Muscle layer of colon (tissue), 2 donors: ENCODE results near the gene ST7.

Source experiments
- H3K27ac ChIP-seq: one replicate; pipeline ENCODE4 v1.7.0; 2013; ENCODE audit warnings: low read depth, mild to moderate bottlenecking, low read length, moderate library complexity
- H3K27me3 ChIP-seq, 2 donors: one replicate each; pipeline ENCODE4 v1.7.0; 2013; ENCODE audit warnings: low read length in 2 of 2, mild to moderate bottlenecking in 2 of 2; ENCODE audit not compliant: insufficient read depth in 2 of 2, control insufficient read depth in 1 of 2
- H3K36me3 ChIP-seq: one replicate; pipeline ENCODE4 v1.7.0; 2013; ENCODE audit warnings: mild to moderate bottlenecking, low read length; ENCODE audit not compliant: insufficient read depth
- H3K4me1 ChIP-seq: one replicate; pipeline ENCODE4 v1.7.0; 2013; ENCODE audit warnings: mild to moderate bottlenecking, low read length; ENCODE audit not compliant: insufficient read depth
- H3K4me3 ChIP-seq, 2 donors: one replicate each; pipeline ENCODE4 v1.7.0; 2013; ENCODE audit warnings: low read length in 2 of 2, low read depth in 1 of 2, mild to moderate bottlenecking in 1 of 2, moderate library complexity in 1 of 2
- H3K9ac ChIP-seq: one replicate; pipeline ENCODE4 v1.7.0; 2013; ENCODE audit warnings: low read length
- H3K9me3 ChIP-seq: one replicate; pipeline ENCODE4 v1.7.0; 2013; ENCODE audit warnings: mild to moderate bottlenecking, low read length
- donor health status: abdominal sarcoma.
- donor health status: Adenocarcinoma of cecum.

The ST7 gene

DNA sequence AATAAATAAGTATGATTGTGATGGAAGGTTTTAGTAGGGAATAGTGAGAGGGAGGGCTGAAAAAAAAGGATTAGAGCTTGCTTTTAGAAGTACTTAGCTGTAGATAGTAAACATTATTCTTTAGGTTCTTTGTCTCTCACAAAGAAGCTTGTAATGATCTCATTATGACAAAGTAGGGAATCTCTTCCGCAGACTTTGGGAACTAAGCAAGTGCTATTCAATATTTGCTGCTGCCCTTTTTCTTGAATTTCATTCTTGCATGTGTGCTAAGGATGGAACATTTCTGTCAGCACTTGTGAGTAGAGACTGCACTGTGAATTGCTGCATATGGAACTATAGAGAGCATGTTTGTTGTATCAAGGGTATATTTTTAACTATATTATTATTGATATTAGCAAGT lies 173.4 kb downstream of the ST7 start:
- H3K9me3 ChIP-seq: no peaks in the 10 kb centered on the region
- H3K27ac ChIP-seq: no peak overlapping the region
- H3K4me1 ChIP-seq: peaks cover 7% of the 10 kb centered on the region
- H3K27me3 ChIP-seq: no peaks in the 10 kb centered on the region
- H3K36me3 ChIP-seq: no peaks in the 10 kb centered on the region
- H3K4me3 ChIP-seq: no peak overlapping the region
- no peak overlapping the region for H3K9ac ChIP-seq

DNA sequence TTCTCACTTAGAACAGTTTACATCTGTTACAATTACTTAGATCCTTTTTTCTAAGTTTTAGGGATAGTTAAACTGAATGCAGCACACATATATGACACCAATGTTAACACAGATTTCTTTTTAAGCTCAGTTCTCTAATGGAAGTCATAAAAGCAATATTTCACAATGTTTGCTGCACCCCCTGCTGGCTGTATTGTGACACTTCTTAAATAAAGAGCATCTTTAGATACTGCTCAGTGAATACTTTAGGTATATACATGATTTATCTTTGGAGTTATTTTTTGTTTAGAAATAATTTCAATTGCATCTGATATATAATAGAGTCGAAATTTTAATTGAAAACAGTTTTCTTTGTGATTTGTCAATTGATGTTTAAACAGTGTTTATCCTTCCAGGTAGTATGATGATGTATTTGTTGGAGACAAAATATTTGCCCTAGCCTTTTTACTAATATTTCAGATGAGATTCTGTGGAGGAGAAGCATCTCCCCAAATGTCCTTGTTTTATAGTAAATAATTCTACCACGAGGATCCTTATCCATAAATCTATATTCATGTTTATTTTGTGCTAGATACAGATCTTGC lies 174.4 kb downstream of the ST7 start:
- Histone ChIP-seq H3K27me3 (no peaks in the 10 kb centered on the region), H3K4me1 (peaks cover 14% of the 10 kb centered on the region)

DNA sequence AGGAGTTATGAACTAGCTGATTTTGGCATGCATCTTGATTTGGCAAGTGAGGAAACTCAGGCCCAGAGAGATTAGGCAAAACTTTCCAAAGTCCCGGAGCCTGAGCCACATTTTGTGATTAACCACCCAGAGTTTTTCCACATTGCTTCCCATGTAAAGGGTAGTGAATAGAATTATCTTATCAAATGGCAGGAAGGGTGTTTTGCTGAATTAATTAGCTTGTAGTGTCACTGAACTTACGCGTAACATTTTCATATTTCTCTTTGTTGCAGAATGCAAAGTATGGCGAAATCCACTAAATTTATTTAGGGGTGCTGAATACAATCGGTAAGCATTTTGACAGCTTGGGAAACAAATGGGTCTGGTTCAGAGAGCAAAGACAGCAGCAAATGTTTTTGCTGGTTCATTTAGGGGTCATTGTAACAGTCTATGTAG lies 176.2 kb downstream of the ST7 start:
- Histone ChIP-seq H3K4me1 (peaks cover 7% of the 10 kb centered on the region), H3K9ac (no peak overlapping the region), H3K9me3 (no peaks in the 10 kb centered on the region), H3K4me3 (no peak overlapping the region), H3K27ac (no peak overlapping the region), H3K36me3 (peaks cover 3% of the 10 kb centered on the region), H3K27me3 (no peaks in the 10 kb centered on the region)

More for the DNA sequence above, 174.4 kb downstream of the ST7 start:
- Histone ChIP-seq H3K36me3 (no peaks in the 10 kb centered on the region), H3K9ac (no peak overlapping the region), H3K9me3 (no peaks in the 10 kb centered on the region), H3K27ac (no peak overlapping the region), H3K4me3 (no peak overlapping the region)

DNA sequence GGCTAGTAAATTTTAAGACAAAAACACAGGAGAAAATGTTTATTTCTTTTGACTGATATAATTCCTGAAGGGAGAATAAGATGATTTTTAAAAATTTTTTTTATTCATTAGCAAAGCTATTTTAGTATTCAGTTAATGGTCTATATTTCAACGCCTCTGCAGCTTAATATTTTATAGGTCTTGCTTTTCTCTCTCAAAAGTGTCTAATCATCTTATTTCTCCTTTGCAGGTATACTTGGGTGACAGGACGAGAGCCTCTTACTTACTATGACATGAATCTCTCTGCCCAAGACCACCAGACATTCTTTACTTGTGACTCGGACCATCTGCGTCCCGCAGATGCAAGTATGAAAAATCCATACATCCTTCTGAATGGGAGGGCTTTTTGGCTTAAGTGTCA lies 177.0 kb downstream of the ST7 start:
- H3K36me3 ChIP-seq: peaks cover 3% of the 10 kb centered on the region
- no peaks in the 10 kb centered on the region for H3K27me3 ChIP-seq
- no peak overlapping the region for H3K4me3 ChIP-seq
- H3K9me3 ChIP-seq: no peaks in the 10 kb centered on the region
- H3K27ac ChIP-seq: no peak overlapping the region
- H3K4me1 ChIP-seq: peaks cover 7% of the 10 kb centered on the region
- H3K9ac ChIP-seq: no peak overlapping the region

DNA sequence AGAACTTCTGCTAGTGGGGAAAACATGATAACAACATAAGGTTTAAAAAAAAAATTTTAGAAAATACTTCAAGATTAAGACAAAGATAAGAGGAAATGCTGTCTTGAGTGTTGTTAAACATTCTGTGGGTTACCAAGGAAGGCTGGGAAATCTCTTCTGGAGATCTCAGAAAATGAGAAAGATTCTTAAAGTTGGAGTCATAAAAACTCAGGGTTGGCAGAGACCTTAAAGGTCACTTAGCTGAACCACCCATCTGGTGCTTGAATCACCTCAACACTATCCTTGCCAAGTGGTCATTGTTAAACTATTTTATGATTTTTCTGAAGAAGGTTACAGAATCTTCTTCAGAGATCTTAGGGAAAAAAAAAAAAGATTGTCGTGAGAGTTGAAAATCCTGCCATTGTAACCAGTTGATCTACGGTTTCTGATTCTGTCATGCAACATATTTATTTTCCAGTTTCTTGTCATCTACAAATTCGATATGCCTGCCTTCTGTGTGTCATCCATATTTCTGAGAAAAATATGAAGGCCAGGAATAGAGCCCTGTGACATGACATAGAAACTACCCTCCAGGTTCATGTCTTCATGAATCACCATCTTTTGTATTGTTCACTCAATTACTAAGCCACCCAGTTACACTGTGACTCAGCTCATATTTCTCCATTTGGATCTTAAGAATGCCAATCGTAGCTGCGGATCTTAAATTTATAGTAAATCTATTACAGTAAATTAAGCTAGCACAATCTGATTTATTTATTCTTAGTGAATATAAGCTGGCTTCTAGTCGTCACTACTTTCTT lies 179.2 kb downstream of the ST7 start:
- Histone ChIP-seq H3K9ac (no peak overlapping the region), H3K36me3 (peaks cover 3% of the 10 kb centered on the region), H3K4me3 (no peak overlapping the region), H3K27ac (no peak overlapping the region), H3K9me3 (no peaks in the 10 kb centered on the region), H3K27me3 (no peaks in the 10 kb centered on the region), H3K4me1 (peaks cover 7% of the 10 kb centered on the region)

DNA sequence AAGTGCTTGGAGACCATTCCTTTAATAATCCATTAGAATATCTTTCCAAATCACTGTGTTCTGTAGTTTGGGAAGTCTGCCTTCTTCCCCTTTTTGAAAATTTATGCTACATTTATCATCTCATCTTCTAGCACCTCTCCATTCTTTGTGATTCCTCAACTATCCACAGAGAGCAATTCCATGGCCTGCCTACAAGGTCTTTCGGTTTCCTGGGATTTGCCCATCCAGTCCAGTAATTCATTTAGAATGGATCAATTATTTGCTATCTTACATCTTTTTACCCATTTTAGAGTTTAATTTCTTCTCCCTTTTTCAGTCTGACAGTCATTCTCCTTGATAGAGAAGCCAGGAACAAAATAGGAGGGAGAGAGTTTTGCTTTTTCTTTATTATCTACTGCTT lies 179.8 kb downstream of the ST7 start:
- no peak overlapping the region for H3K27ac ChIP-seq
- H3K36me3 ChIP-seq: peaks cover 3% of the 10 kb centered on the region
- no peaks in the 10 kb centered on the region for H3K27me3 ChIP-seq

DNA sequence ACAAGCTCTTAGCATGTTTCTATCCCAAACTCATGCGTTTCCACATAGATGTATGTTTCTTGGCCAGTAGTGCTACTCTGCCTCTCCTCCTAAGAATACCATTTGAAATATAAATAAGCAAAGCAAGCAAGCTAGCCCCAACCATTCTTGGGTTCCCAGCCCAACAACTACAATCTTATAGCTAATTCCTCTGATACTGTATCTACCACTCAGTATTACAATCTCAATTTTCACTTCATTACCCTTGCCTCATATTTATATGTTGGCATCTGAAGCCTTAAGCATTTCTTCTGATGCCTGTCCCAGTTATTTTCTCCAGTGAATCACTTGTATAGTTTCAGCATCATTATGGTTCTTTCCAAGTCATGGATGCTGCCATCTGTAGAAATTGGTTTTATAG lies 181.1 kb downstream of the ST7 start:
- H3K9me3 ChIP-seq: no peaks in the 10 kb centered on the region
- H3K27me3 ChIP-seq: no peaks in the 10 kb centered on the region
- H3K36me3 ChIP-seq: peaks cover 7% of the 10 kb centered on the region
- no peak overlapping the region for H3K9ac ChIP-seq
- no peak overlapping the region for H3K4me3 ChIP-seq
- H3K27ac ChIP-seq: no peak overlapping the region
- H3K4me1 ChIP-seq: peaks cover 7% of the 10 kb centered on the region

More for the DNA sequence above, 179.8 kb downstream of the ST7 start:
- Histone ChIP-seq H3K4me3 (no peak overlapping the region), H3K9me3 (no peaks in the 10 kb centered on the region), H3K9ac (no peak overlapping the region), H3K4me1 (peaks cover 7% of the 10 kb centered on the region)

DNA sequence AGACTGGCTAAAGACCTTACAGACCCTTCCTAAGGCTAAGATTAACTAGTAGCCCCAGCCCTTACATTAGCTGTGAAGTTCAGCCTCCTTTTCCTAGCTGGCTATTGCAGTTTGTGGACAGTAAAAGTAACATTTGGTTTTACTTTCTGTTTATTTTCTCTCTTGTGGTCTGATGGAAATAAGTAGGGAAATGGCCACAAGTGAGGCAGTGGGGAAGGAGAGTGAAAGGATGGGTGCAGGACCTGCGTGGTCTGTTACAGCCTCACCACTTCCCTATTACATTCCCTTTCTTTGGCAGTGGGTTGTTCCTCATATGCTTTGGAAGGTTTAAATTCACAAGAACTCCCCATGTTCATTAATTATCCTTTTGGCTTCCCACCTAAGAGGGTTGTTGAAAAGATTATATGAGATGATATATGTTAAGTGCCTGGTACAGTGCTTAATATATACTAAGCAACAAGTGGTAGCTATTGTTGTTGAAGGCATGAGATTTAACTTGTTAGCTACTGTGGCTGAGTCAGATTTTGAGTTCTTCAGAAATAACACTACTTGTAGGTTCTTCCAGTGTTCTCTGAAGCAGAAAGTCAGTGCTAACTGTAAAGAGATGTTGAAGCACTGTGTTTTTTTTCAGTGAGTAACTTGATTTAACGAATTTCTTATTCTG lies 181.7 kb downstream of the ST7 start:
- Histone ChIP-seq H3K27ac (no peak overlapping the region), H3K36me3 (peaks cover 9% of the 10 kb centered on the region), H3K9ac (no peak overlapping the region), H3K4me1 (peaks cover 7% of the 10 kb centered on the region), H3K4me3 (no peak overlapping the region), H3K27me3 (no peaks in the 10 kb centered on the region), H3K9me3 (no peaks in the 10 kb centered on the region)

DNA sequence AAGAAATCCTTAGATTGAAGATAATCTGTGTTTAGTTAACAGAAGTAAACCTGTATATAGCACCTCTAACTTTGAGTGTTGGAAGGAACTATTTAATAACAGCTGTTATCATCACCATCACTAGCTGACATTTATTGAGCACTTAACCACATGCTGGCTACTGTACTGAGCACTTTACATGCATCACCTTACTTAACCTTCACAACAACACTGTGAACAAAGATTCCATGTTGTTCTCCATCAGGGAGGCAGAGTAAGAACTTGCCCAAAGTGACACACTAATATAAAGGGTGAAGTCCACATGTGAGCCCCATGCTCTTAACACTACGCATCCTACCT lies 182.2 kb downstream of the ST7 start:
- Histone ChIP-seq H3K27ac (no peak overlapping the region), H3K9me3 (no peaks in the 10 kb centered on the region), H3K36me3 (peaks cover 9% of the 10 kb centered on the region), H3K27me3 (no peaks in the 10 kb centered on the region), H3K4me1 (peaks cover 7% of the 10 kb centered on the region), H3K9ac (no peak overlapping the region), H3K4me3 (no peak overlapping the region)

DNA sequence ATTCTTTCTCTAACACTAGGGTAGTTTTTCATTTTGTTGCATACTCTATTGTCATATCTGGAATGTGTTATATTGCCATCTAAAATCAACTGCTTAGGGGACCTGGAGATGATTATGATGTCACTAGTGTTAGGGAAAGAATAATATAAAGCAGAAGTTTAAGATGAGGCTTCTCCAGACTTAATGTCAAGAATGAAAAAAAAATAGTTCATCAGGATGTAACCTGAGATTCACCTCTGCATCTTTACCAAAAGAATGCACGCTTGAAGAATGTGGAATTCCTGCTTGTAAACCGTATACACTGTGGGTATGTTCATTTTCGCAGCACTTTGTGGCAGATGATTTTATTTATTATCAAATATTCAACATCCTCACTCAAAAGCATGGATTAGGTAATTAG lies 184.6 kb downstream of the ST7 start:
- H3K27ac ChIP-seq: no peak overlapping the region
- H3K36me3 ChIP-seq: peaks cover 9% of the 10 kb centered on the region
- H3K4me1 ChIP-seq: no peaks in the 10 kb centered on the region
- no peaks in the 10 kb centered on the region for H3K9me3 ChIP-seq
- no peak overlapping the region for H3K9ac ChIP-seq
- H3K4me3 ChIP-seq: no peak overlapping the region
- H3K27me3 ChIP-seq: no peaks in the 10 kb centered on the region

DNA sequence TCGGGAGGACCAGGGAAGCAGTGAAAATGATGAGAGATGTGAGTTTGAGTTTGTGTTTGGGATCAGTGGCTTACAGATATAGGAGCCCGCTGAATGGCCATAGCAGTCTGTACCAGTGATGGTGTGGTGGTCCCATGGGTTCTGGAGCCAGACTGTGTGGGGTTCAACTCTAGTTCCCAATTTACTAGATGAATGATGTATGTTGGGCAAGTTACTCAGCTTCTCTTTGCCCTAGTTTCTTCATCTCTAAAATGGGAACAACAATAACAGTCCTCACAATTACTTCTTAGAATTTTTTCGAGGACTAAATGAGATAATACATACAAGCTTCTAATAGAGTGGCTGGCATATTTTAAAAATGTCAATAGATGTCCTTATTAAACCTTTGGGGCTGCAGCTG lies 185.2 kb downstream of the ST7 start:
- Histone ChIP-seq H3K27me3 (no peaks in the 10 kb centered on the region), H3K36me3 (peaks cover 9% of the 10 kb centered on the region), H3K27ac (no peak overlapping the region), H3K4me3 (no peak overlapping the region), H3K9ac (no peak overlapping the region), H3K9me3 (no peaks in the 10 kb centered on the region), H3K4me1 (no peaks in the 10 kb centered on the region)
